Measurements from ENCODE around the gene TBC1D9B.

DNA sequence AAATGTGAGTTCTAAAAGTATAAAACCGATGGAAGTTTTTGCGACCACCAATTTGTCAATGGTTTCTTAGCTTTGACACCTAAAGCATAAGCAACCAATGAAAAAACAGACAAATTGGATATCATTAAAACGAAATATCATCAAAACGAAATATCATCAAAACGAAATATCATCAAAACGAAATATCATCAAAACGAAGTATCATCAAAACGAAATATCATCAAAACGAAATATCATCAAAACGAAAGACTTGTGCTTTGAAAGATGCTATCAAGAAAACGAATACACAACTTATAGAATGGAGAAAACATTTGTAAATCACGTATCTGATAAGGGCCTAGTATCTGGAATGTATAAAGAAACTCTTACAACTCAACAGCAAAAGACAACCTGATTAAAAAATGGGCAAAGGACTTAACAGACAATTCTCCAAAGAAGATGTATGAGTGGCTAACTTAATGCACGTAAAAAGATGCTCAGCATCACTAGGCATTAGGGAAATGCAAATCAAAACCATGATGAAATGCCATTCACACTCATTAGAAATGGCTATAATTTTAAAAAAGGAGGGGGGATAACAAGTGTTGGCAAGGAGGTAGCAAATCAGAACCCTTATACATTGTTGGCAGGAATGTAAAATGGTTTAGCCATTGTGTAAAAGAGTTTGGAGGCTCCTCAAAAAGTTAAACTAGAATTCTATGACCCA lies 29.4 kb upstream of the TBC1D9B start:
- TF ChIP-seq POLR2A (IDR thresholded peaks at IDR 0.05; ENCODE audit: low read length) (no peak), EP300 (IDR thresholded peaks at IDR 0.05) (no peak), NR3C1 (IDR thresholded peaks at IDR 0.05) (no peak), SMC3 (IDR thresholded peaks at IDR 0.05) (no peak), MAZ (IDR thresholded peaks at IDR 0.05; ENCODE audit: borderline replicate concordance, low read depth, low read length) (no peak), RCOR1 (IDR thresholded peaks at IDR 0.05; ENCODE audit: low read depth, low read length) (no peak), HOXA7 (CRISPR knock-in tag; IDR thresholded peaks at IDR 0.05) (no peak), JUN (IDR thresholded peaks at IDR 0.05) (no peak), ESRRA (IDR thresholded peaks at IDR 0.05; ENCODE audit: borderline replicate concordance, low read length) (no peak)
- TF ChIP-seq, protein P1, sequence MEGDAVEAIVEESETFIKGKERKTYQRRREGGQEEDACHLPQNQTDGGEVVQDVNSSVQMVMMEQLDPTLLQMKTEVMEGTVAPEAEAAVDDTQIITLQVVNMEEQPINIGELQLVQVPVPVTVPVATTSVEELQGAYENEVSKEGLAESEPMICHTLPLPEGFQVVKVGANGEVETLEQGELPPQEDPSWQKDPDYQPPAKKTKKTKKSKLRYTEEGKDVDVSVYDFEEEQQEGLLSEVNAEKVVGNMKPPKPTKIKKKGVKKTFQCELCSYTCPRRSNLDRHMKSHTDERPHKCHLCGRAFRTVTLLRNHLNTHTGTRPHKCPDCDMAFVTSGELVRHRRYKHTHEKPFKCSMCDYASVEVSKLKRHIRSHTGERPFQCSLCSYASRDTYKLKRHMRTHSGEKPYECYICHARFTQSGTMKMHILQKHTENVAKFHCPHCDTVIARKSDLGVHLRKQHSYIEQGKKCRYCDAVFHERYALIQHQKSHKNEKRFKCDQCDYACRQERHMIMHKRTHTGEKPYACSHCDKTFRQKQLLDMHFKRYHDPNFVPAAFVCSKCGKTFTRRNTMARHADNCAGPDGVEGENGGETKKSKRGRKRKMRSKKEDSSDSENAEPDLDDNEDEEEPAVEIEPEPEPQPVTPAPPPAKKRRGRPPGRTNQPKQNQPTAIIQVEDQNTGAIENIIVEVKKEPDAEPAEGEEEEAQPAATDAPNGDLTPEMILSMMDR (IDR thresholded peaks at IDR 0.05) = no peak
- TF ChIP-seq, protein P2, sequence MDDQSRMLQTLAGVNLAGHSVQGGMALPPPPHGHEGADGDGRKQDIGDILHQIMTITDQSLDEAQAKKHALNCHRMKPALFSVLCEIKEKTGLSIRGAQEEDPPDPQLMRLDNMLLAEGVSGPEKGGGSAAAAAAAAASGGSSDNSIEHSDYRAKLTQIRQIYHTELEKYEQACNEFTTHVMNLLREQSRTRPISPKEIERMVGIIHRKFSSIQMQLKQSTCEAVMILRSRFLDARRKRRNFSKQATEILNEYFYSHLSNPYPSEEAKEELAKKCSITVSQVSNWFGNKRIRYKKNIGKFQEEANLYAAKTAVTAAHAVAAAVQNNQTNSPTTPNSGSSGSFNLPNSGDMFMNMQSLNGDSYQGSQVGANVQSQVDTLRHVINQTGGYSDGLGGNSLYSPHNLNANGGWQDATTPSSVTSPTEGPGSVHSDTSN (IDR thresholded peaks at IDR 0.05) = no peak
- TF ChIP-seq, protein P3, sequence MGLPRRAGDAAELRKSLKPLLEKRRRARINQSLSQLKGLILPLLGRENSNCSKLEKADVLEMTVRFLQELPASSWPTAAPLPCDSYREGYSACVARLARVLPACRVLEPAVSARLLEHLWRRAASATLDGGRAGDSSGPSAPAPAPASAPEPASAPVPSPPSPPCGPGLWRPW (IDR thresholded peaks at IDR 0.05) = no peak

All from A549 (cell line).